Liver (tissue), 9 donors: Measurements from ENCODE around the gene CXXC5. TPM values are rescaled to one million over a fixed set of nuclear protein-coding genes. Genes with fewer than 3 reads are reported as not detected.
A peak's percentile ranks its signal among the peaks of the same experiment; 100 is the strongest.

ENCODE experiments used
- DNase-seq: peaks from one replicate; pipeline ENCODE4 v3.0.0-alpha.2; 2017; ENCODE audit warnings: low spot score
- H3K27ac ChIP-seq, 2 donors: one replicate each; pipeline ENCODE4 v1.7.0; 2013; ENCODE audit warnings: inconsistent platforms in 2 of 2, low read length in 2 of 2, control low read depth in 1 of 2, low read depth in 1 of 2, mild to moderate bottlenecking in 1 of 2
- H3K27me3 ChIP-seq, 4 donors: one replicate each; pipeline versions ENCODE4 v1.6.1 to v1.7.0; 2013; ENCODE audit warnings: low read length in 3 of 4, inconsistent platforms in 1 of 4, mild to moderate bottlenecking in 1 of 4, moderate library complexity in 1 of 4; ENCODE audit not compliant: control insufficient read depth in 4 of 4, insufficient read depth in 4 of 4
- H3K36me3 ChIP-seq, 4 donors: one replicate each; pipeline versions ENCODE4 v1.6.1 to v1.7.0; 2013; ENCODE audit warnings: low read length in 3 of 4, mild to moderate bottlenecking in 3 of 4, low read depth in 1 of 4, moderate library complexity in 1 of 4; ENCODE audit not compliant: control insufficient read depth in 4 of 4, insufficient read depth in 3 of 4
- H3K4me1 ChIP-seq, 4 donors: one replicate each; pipeline versions ENCODE4 v1.6.1 to v1.7.0; 2013; ENCODE audit warnings: low read length in 3 of 4, mild to moderate bottlenecking in 3 of 4, moderate library complexity in 1 of 4; ENCODE audit not compliant: control insufficient read depth in 4 of 4, insufficient read depth in 4 of 4
- H3K4me3 ChIP-seq, 3 donors: one replicate each; pipeline versions ENCODE4 v1.6.1 to v1.7.0; 2013; ENCODE audit warnings: low read length in 3 of 3, control low read depth in 1 of 3, low read depth in 1 of 3, mild to moderate bottlenecking in 1 of 3
- H3K9ac ChIP-seq, 2 donors: one replicate each; pipeline ENCODE4 v1.7.0; 2013; ENCODE audit warnings: low read length in 2 of 2, mild to moderate bottlenecking in 2 of 2, moderate library complexity in 2 of 2, control low read depth in 1 of 2, low read depth in 1 of 2
- H3K9me3 ChIP-seq, 4 donors: one replicate each; pipeline versions ENCODE4 v1.6.1 to v1.7.0; 2013; ENCODE audit warnings: low read length in 3 of 4; ENCODE audit not compliant: control insufficient read depth in 4 of 4
- ATF3 ChIP-seq: IDR thresholded peaks from 2 replicates; pipeline ENCODE4 v1.6.1; 2016; ENCODE audit warnings: antibody characterized with exemption
- CTCF ChIP-seq: fragments of 150-350 bp; IDR thresholded peaks from 2 replicates; pipeline ENCODE4 v1.5.1; 2017; ENCODE audit warnings: improper control_type of control experiment, low read depth, low read length; ENCODE audit not compliant: missing input control
- FOXA1 ChIP-seq: IDR thresholded peaks from 2 replicates; pipeline ENCODE4 v1.6.1; 2016; ENCODE audit warnings: antibody characterized with exemption
- FOXA2 ChIP-seq: IDR thresholded peaks from 2 replicates; pipeline ENCODE4 v1.6.1; 2016; ENCODE audit warnings: antibody characterized with exemption
- GABPA ChIP-seq, 2 donors: IDR thresholded peaks in 1 of 2; conservative IDR thresholded peaks in 1 of 2; 2 replicates each; pipeline ENCODE4 v1.6.1; 2016; ENCODE audit warnings: antibody characterized with exemption in 2 of 2, mild to moderate bottlenecking in 1 of 2, moderate library complexity in 1 of 2
- JUND ChIP-seq, 2 donors: IDR thresholded peaks; 2 replicates each; pipeline ENCODE4 v1.6.1; 2016; ENCODE audit warnings: antibody characterized with exemption in 2 of 2
- MAX ChIP-seq: IDR thresholded peaks from 2 replicates; pipeline ENCODE4 v1.6.1; 2016; ENCODE audit warnings: antibody characterized with exemption
- NR2F2 ChIP-seq: IDR thresholded peaks from 2 replicates; pipeline ENCODE4 v1.6.1; 2016; ENCODE audit warnings: antibody characterized with exemption
- REST ChIP-seq: IDR thresholded peaks from 2 replicates; pipeline ENCODE4 v1.6.1; 2016; ENCODE audit warnings: antibody characterized with exemption, mild to moderate bottlenecking
- RXRA ChIP-seq, 2 donors: IDR thresholded peaks; 2 replicates each; pipeline ENCODE4 v1.6.1; 2017 to 2018; ENCODE audit warnings: antibody characterized with exemption in 2 of 2, mild to moderate bottlenecking in 1 of 2
- SP1 ChIP-seq: IDR thresholded peaks from 2 replicates; pipeline ENCODE4 v1.6.1; 2018; ENCODE audit warnings: antibody characterized with exemption, mild to moderate bottlenecking
- TAF1 ChIP-seq: conservative IDR thresholded peaks from 2 replicates; pipeline ENCODE4 v1.6.1; 2016; ENCODE audit warnings: antibody characterized with exemption, mild to moderate bottlenecking
- YY1 ChIP-seq: IDR thresholded peaks from 2 replicates; pipeline ENCODE4 v1.6.1; 2016; ENCODE audit warnings: antibody characterized with exemption, mild to moderate bottlenecking
- ZBTB33 ChIP-seq: IDR thresholded peaks from 2 replicates; pipeline ENCODE4 v1.6.1; 2016; ENCODE audit warnings: antibody characterized with exemption
- WGBS: extraction: QIAGEN DNeasy Blood & Tissue Kit; methylation state at CpG from one replicate; pipeline ENCODE4 v1.1.7; 2013; 5-methylcytosine and 5-hydroxymethylcytosine counted together
- polyA plus RNA-seq, 2 donors: library from polyadenylated mRNA; stranded (reverse) in 1 of 2; unstranded in 1 of 2; fragments of 200-250 nt in 1 of 2; fragments of >200 nt in 1 of 2; fragmentation: Nextera tagmentation in 1 of 2; extraction: Ambion mirVana in 1 of 2; gene quantifications; one replicate each; pipeline versions ENCODE4 v1.2.1 to v1.2.3, GENCODE V29; 2013 to 2015
- total RNA-seq, 2 donors: library from RNA; depleted of rRNA; stranded (reverse); fragments of >200 nt; gene quantifications; one replicate each; pipeline ENCODE4 v1.2.3, GENCODE V29; 2014
- donor health status: healthy.
- donor health status: healthy.
- donor health status: healthy.
- donor health status: healthy.
- donor health status: healthy.

CXXC5 gene
- total and polyA plus RNA-seq, 4 donors: 40.6 to 78.6 (median 64.5) TPM

- Histone ChIP-seq H3K9me3 (no peaks in the 10 kb centered on the region), H3K4me1 (peaks cover 35 to 81% (median 72%) of the 10 kb centered on the region in 4 donors), H3K27ac (peak overlapping the region; percentile 15 to 81), H3K9ac (no peak overlapping the region), H3K27me3 (no peaks in the 10 kb centered on the region), H3K36me3 (no peaks in the 10 kb centered on the region), H3K4me3 (no peak overlapping the region)
- no peak for DNase-seq
- TF ChIP-seq YY1: no peak
- TF ChIP-seq JUND (IDR thresholded peaks at IDR 0.05): no peak
- no peak for TF ChIP-seq ZBTB33
- TF ChIP-seq FOXA2: no peak
- no peak for TF ChIP-seq ATF3
- no peak for TF ChIP-seq GABPA (IDR thresholded peaks at IDR 0.05 in 1 of 2, conservative IDR thresholded peaks at IDR 0.05 in 1 of 2)
- no peak for TF ChIP-seq TAF1
- TF ChIP-seq FOXA1: no peak
- no peak for TF ChIP-seq SP1
- no peak for TF ChIP-seq NR2F2
- no peak for TF ChIP-seq CTCF
- no peak for TF ChIP-seq RXRA (IDR thresholded peaks at IDR 0.05)
- 93% methylated on average over 6 of the region's 6 CpGs for WGBS
Observed at GRCh38 chr5:139641116-139642080, 6.8 kb upstream of the CXXC5 start.

GRCh38 chr5:139642213-139642612, 5.9 kb upstream of the CXXC5 start:
- Histone ChIP-seq H3K9ac (no peak overlapping the region), H3K9me3 (no peaks in the 10 kb centered on the region), H3K4me1 (peaks cover 29 to 81% (median 73%) of the 10 kb centered on the region in 4 donors), H3K36me3 (no peaks in the 10 kb centered on the region), H3K4me3 (no peak overlapping the region), H3K27me3 (no peaks in the 10 kb centered on the region), H3K27ac (peak overlapping the region; percentile 81 to 88)
- DNase-seq: no peak
- TF ChIP-seq JUND (IDR thresholded peaks at IDR 0.05): no peak
- no peak for TF ChIP-seq YY1
- no peak for TF ChIP-seq FOXA2
- no peak for TF ChIP-seq MAX
- TF ChIP-seq CTCF: no peak
- TF ChIP-seq ATF3: no peak
- no peak for TF ChIP-seq RXRA (IDR thresholded peaks at IDR 0.05)
- no peak for TF ChIP-seq SP1
- TF ChIP-seq NR2F2: no peak
- no peak for TF ChIP-seq REST
- WGBS: 70% methylated on average over 7 of the region's 7 CpGs
